ENCODE results near the gene ATL2.
A peak's percentile ranks its signal among the peaks of the same experiment; 100 is the strongest.
"Not testable (repeated sequence)": the region's sequence is repeated elsewhere in the genome, so short reads cannot be mapped to it uniquely, and the experiment has no call there.

ATL2 gene

GRCh38 chr2:38384338-38384737, 7.3 kb upstream of the ATL2 start:
- H3K4me3 Mint-ChIP-seq: no peak overlapping the region
- ATAC-seq (replicated peaks; ENCODE audit: extremely low read depth, poor library complexity, severe bottlenecking): no peak
- no peak overlapping the region for H3K27ac Mint-ChIP-seq (ENCODE audit: low read depth)

GRCh38 chr2:38383741-38384140, 6.7 kb upstream of the ATL2 start:
- not testable (repeated sequence) for H3K36me3 Mint-ChIP-seq (ENCODE audit: insufficient read depth); H3K9me3 Mint-ChIP-seq; H3K27me3 Mint-ChIP-seq; ATAC-seq (replicated peaks; ENCODE audit: extremely low read depth, poor library complexity, severe bottlenecking); H3K4me3 Mint-ChIP-seq; H3K27ac Mint-ChIP-seq (ENCODE audit: low read depth); DNase-seq (ENCODE audit: low spot score in 2 of 2)
- H3K4me1 Mint-ChIP-seq: peaks cover 13% of the 10 kb centered on the region

More at GRCh38 chr2:38384338-38384737, 7.3 kb upstream of the ATL2 start:
- DNase-seq (ENCODE audit: low spot score in 2 of 2): no peak
- Mint-ChIP-seq H3K9me3 (no peaks in the 10 kb centered on the region), H3K4me1 (peaks cover 17% of the 10 kb centered on the region), H3K36me3 (ENCODE audit: insufficient read depth) (peaks cover 5% of the 10 kb centered on the region), H3K27me3 (no peaks in the 10 kb centered on the region)

GRCh38 chr2:38381381-38382143, 4.5 kb upstream of the ATL2 start:
- H3K4me1 Mint-ChIP-seq: peaks cover 19% of the 10 kb centered on the region
- no peak for ATAC-seq (replicated peaks; ENCODE audit: extremely low read depth, poor library complexity, severe bottlenecking)
- H3K27ac Mint-ChIP-seq (ENCODE audit: low read depth): no peak overlapping the region

GRCh38 chr2:38380397-38381130, 3.5 kb upstream of the ATL2 start:
- H3K36me3 Mint-ChIP-seq (ENCODE audit: insufficient read depth): peaks cover 11% of the 10 kb centered on the region
- peak overlapping the region; percentile 29 for H3K4me3 Mint-ChIP-seq
- no peak for DNase-seq (ENCODE audit: low spot score in 2 of 2)
- no peaks in the 10 kb centered on the region for H3K9me3 Mint-ChIP-seq
- peak overlapping the region; percentile 27 for H3K27ac Mint-ChIP-seq (ENCODE audit: low read depth)
- H3K27me3 Mint-ChIP-seq: no peaks in the 10 kb centered on the region
- H3K4me1 Mint-ChIP-seq: peaks cover 26% of the 10 kb centered on the region
- no peak for ATAC-seq (replicated peaks; ENCODE audit: extremely low read depth, poor library complexity, severe bottlenecking)

More at GRCh38 chr2:38381381-38382143, 4.5 kb upstream of the ATL2 start:
- no peak overlapping the region for H3K4me3 Mint-ChIP-seq
- H3K9me3 Mint-ChIP-seq: no peaks in the 10 kb centered on the region
- H3K27me3 Mint-ChIP-seq: no peaks in the 10 kb centered on the region
- no peak for DNase-seq (ENCODE audit: low spot score in 2 of 2)
- H3K36me3 Mint-ChIP-seq (ENCODE audit: insufficient read depth): peaks cover 7% of the 10 kb centered on the region

GRCh38 chr2:38376346-38377049, 575 bp downstream of the ATL2 start:
- H3K4me3 Mint-ChIP-seq: peak overlapping the region; percentile 91
- H3K27ac Mint-ChIP-seq (ENCODE audit: low read depth): peak overlapping the region; percentile 97
- H3K9me3 Mint-ChIP-seq: no peaks in the 10 kb centered on the region
- peaks cover 51% of the 10 kb centered on the region for H3K4me1 Mint-ChIP-seq
- peaks cover 14% of the 10 kb centered on the region for H3K36me3 Mint-ChIP-seq (ENCODE audit: insufficient read depth)
- DNase-seq (ENCODE audit: low spot score in 2 of 2): peak; percentile 26 to 34
- ATAC-seq (replicated peaks; ENCODE audit: extremely low read depth, poor library complexity, severe bottlenecking): peak; percentile 42
- no peaks in the 10 kb centered on the region for H3K27me3 Mint-ChIP-seq

- Mint-ChIP-seq H3K36me3 (ENCODE audit: insufficient read depth) (peaks cover 14% of the 10 kb centered on the region), H3K4me3 (peak overlapping the region; percentile 91), H3K27me3 (no peaks in the 10 kb centered on the region), H3K4me1 (peaks cover 55% of the 10 kb centered on the region), H3K27ac (ENCODE audit: low read depth) (peak overlapping the region; percentile 88), H3K9me3 (no peaks in the 10 kb centered on the region)
- ATAC-seq (replicated peaks; ENCODE audit: extremely low read depth, poor library complexity, severe bottlenecking) (no peak), DNase-seq (ENCODE audit: low spot score in 2 of 2) (peak in 1 of 2 donors; percentile 18)
These were observed 1.3 kb downstream of the ATL2 start for GRCh38 chr2:38375696-38376345.

- no peak for ATAC-seq (replicated peaks; ENCODE audit: extremely low read depth, poor library complexity, severe bottlenecking)
- Mint-ChIP-seq H3K4me3 (peak overlapping the region; percentile 91), H3K4me1 (peaks cover 50% of the 10 kb centered on the region), H3K9me3 (no peaks in the 10 kb centered on the region), H3K27me3 (no peaks in the 10 kb centered on the region), H3K36me3 (ENCODE audit: insufficient read depth) (peaks cover 16% of the 10 kb centered on the region), H3K27ac (ENCODE audit: low read depth) (no peak overlapping the region)
- no peak for DNase-seq (ENCODE audit: low spot score in 2 of 2)
These were observed 2.1 kb downstream of the ATL2 start for GRCh38 chr2:38374984-38375383.

- peaks cover 8% of the 10 kb centered on the region for H3K36me3 Mint-ChIP-seq (ENCODE audit: insufficient read depth)
- H3K27me3 Mint-ChIP-seq: no peaks in the 10 kb centered on the region
- no peak overlapping the region for H3K4me3 Mint-ChIP-seq
- peaks cover 44% of the 10 kb centered on the region for H3K4me1 Mint-ChIP-seq
- no peak for DNase-seq (ENCODE audit: low spot score in 2 of 2)
- no peak for ATAC-seq (replicated peaks; ENCODE audit: extremely low read depth, poor library complexity, severe bottlenecking)
- H3K27ac Mint-ChIP-seq (ENCODE audit: low read depth): no peak overlapping the region
- H3K9me3 Mint-ChIP-seq: no peaks in the 10 kb centered on the region
These were observed 5.8 kb downstream of the ATL2 start for GRCh38 chr2:38371235-38371634.

GRCh38 chr2:38370664-38371063, 6.4 kb downstream of the ATL2 start:
- peaks cover 10% of the 10 kb centered on the region for H3K36me3 Mint-ChIP-seq (ENCODE audit: insufficient read depth)
- no peak for ATAC-seq (replicated peaks; ENCODE audit: extremely low read depth, poor library complexity, severe bottlenecking)
- H3K9me3 Mint-ChIP-seq: no peaks in the 10 kb centered on the region
- H3K27me3 Mint-ChIP-seq: no peaks in the 10 kb centered on the region
- H3K4me1 Mint-ChIP-seq: peaks cover 39% of the 10 kb centered on the region
- no peak overlapping the region for H3K27ac Mint-ChIP-seq (ENCODE audit: low read depth)
- no peak overlapping the region for H3K4me3 Mint-ChIP-seq
- DNase-seq (ENCODE audit: low spot score in 2 of 2): no peak

GRCh38 chr2:38362232-38362631, 14.8 kb downstream of the ATL2 start:
- Mint-ChIP-seq H3K36me3 (ENCODE audit: insufficient read depth) (peaks cover 8% of the 10 kb centered on the region), H3K4me1 (peaks cover 22% of the 10 kb centered on the region), H3K9me3 (no peaks in the 10 kb centered on the region), H3K4me3 (no peak overlapping the region), H3K27me3 (no peaks in the 10 kb centered on the region), H3K27ac (ENCODE audit: low read depth) (no peak overlapping the region)
- ATAC-seq (replicated peaks; ENCODE audit: extremely low read depth, poor library complexity, severe bottlenecking): no peak
- DNase-seq (ENCODE audit: low spot score in 2 of 2): no peak

- H3K27me3 Mint-ChIP-seq: no peaks in the 10 kb centered on the region
- DNase-seq (ENCODE audit: low spot score in 2 of 2): no peak
- peaks cover 4% of the 10 kb centered on the region for H3K36me3 Mint-ChIP-seq (ENCODE audit: insufficient read depth)
- no peak overlapping the region for H3K27ac Mint-ChIP-seq (ENCODE audit: low read depth)
- no peak for ATAC-seq (replicated peaks; ENCODE audit: extremely low read depth, poor library complexity, severe bottlenecking)
- H3K4me1 Mint-ChIP-seq: peaks cover 18% of the 10 kb centered on the region
- H3K4me3 Mint-ChIP-seq: no peak overlapping the region
- H3K9me3 Mint-ChIP-seq: no peaks in the 10 kb centered on the region
These were observed 16.9 kb downstream of the ATL2 start for GRCh38 chr2:38360177-38360576.

GRCh38 chr2:38353402-38353801, 23.7 kb downstream of the ATL2 start:
- Mint-ChIP-seq H3K36me3 (ENCODE audit: insufficient read depth) (peaks cover 7% of the 10 kb centered on the region), H3K4me3 (peak overlapping the region; percentile 64), H3K4me1 (peaks cover 26% of the 10 kb centered on the region), H3K27ac (ENCODE audit: low read depth) (peak overlapping the region; percentile 87), H3K9me3 (no peaks in the 10 kb centered on the region), H3K27me3 (no peaks in the 10 kb centered on the region)
- ATAC-seq (replicated peaks; ENCODE audit: extremely low read depth, poor library complexity, severe bottlenecking): no peak
- DNase-seq (ENCODE audit: low spot score in 2 of 2): no peak

Measured in central memory CD8-positive, alpha-beta T cell (primary cell).